ENCODE results near the gene AGAP1.

The AGAP1 gene

DNA sequence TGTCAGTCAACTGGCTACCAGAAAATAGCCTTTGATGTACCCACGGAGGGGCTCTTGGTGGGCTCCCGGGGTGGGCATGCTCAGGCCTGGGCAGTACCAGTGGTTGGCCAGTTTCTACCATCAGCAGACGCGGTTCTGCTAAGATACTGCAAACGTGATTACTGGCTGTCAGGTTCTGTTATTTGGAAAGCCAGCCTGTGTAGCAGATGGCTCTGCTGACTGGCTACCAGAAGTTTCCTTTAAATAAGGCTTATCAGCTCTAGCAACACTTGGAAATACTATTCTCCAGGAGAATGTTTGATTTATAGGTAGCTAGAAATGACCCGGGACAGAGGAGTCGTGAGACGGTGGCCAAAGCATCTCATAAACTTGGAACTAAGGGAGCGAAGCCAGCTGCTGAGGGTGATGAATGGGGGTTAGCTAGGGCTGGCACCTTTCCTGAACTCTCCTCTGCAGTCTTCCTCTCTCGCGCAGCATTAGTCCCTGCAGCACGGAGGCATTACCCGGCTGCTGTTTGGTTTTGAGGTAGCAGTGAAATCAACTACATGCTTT is 171.9 kb downstream of the AGAP1 start:
- no peak for DNase-seq (ENCODE audit: low spot score)

DNA sequence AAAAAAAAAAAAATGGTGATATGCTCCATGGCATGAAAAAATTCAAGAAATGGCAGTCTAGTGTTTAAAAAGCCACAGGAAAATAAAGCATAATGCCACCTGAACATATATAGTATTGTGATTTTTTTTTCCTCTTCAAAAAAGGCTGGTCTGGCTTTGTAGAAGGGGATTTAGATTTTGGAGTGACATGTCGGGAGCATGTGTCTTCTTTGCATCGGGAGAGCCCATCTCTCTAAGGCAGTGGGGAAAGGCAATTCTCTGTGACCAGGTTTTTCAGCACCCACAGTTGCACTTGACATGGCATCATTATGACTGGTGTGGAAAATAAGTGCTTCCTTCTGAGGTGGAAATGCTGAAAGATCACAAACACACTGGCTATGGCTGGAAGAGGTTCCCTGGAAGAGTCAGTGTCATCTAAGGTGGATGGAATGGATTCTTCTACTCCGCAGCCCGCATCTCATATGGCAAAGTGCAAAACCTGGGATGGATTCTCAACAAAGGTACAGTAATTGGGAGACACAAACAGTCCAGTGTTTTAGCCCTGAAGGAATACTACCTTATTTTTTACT is 172.5 kb downstream of the AGAP1 start:
- DNase-seq (ENCODE audit: low spot score), result peak; percentile 72

DNA sequence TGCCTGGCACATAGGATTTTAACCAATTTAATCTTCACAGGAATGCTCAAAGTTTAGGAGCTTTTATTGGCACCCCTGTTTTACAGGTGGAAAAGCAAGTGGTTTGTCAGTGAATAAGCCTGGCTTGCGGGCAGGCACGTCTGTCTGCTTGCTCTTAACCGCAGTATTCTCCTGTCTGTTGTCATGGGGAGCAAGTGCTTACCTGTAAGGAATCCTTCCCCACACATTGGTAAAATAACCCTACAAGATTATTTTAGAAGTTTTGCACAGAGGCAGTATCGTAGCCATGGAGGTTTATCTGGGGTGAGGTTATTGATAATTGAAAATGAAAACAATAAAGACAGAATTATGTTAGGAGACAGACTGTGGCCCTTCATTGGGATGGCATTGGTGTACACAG is 174.9 kb downstream of the AGAP1 start:
- no peak for DNase-seq (ENCODE audit: low spot score)

DNA sequence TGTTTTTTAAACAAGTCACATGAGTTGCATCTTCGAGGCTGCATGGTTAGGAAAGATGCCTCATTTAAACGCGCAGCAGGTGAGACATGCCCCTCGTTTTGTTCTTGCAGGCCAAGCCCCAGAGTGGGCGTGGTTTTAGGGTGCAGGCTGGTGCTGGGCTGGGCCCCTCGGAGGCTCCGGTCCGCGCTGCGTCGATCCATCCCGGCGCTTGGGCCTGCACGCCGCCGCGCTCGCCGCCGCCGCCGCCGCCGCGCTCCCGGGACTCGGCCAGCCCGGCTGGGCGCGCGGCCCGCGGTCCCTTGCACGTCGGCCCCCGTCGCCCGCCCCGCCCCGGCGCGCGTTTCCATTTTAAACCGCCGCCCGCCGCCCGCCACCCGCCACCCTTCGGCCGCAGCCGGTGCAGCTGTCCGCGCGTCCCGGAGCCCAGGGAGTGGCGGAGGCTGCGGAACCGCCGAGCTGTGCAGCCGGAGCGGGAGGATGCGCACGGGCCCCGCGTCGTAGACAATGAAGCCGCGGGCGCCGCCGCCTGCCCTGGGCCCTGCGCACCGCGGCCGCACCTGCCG is 175.5 kb downstream of the AGAP1 start:
- DNase-seq (ENCODE audit: low spot score), result peak; percentile 69

DNA sequence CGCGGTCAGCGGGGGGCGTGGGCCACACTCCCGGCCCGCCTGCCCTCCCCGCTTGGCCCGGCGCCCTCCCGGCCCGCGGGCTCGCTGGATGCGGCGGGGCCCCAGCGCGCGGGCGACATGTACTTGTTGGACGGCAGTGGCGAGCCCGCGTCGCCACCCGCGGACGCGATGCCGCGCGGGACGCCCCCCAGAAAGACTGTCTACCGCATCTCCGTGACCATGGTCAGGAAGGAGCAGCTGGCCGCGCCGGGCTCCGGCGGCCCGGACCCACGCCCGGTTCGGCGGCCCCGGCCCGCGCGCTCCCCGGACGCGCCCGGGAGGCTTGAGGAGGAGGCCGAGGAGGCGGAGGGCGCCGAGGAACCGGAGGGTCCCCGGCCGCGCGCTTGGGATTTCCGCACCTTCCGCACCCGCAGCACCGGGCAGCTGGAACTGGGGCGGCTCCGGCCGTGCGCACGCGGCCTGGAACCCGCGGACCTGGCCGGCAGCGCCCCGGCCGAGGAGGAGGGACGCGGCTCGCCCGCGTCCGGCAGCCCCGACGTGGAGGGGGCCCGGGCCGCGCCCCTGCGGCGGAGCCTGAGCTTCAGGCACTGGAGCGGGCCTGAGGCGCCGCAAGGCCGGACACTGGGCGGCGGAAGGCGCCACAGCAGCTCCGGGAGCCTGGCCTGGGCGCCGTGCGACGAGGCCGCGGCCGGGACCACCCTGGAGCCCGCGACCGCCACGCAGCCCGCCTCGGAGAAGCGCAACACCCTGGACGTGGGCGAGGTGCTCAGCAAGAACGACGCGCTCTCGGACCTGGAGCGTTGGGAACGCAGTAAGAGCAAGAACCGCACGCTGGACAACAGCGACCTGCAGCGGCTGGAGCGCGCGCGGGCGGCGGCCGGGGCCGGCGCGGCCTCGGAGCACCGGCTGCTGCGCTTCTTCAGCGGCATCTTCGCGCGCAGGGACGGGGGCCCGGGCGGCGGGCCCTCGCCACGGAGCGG is 176.4 kb downstream of the AGAP1 start:
- DNase-seq (ENCODE audit: low spot score), result peak; percentile 77

DNA sequence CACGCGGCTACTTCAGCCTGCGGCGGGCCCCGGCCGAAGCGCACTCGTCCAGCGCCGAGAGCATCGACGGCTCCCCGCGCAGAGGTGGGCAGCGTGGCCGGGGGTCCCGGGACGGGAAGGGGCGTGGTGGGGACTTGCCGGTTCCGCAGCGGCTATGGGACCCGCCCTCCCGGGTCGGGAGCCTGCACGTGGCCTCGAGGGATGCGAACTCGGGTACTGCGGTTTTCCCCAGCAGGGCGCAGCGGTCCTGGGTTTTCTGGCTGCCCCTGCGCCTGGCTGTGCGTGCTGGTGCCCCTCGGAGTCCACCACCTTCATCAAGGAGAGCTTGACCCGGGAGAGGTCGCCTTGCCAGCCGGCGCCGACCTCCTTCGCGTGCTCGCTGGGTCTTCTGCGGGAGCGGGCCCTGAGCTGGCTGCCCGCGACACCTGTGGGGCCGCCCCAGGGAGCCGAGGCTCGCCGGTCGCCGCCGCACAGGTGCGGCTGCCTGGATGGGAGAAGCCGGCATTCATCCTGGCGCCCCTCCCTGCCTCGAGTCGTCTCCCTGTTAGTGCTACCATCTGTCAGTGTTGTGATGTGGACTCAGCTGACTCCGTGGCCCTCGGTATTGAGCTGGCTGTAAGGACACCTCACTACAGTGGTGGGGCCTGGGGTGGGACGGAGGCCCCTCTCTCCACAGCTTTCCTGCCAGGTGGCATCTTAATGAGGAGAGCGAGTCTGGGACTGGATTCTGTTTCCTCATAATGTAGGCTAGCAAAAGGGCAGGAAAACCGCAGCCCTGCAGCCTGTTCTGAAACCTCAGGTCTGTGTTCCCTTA is 177.3 kb downstream of the AGAP1 start:
- DNase-seq (ENCODE audit: low spot score), result no peak

DNA sequence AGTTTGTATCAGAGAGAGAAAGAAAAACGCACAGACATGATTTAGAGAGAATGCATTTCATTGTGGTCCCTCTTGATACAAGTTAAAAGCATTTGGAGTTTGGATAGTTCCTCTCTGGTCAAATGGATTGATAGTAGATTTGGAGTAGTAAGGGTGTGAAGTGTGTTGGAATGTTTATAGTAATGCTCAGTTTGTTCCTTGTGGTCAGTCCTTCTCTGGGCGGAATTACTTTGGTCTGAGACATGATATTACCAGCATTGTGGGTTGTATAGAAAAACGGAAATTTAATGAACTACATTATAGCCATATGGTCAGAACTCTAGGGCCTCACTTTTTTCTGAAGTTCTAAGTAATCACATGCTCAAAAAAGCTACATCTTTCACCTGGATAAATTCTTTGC is 178.9 kb downstream of the AGAP1 start:
- no peak for DNase-seq (ENCODE audit: low spot score)

DNA sequence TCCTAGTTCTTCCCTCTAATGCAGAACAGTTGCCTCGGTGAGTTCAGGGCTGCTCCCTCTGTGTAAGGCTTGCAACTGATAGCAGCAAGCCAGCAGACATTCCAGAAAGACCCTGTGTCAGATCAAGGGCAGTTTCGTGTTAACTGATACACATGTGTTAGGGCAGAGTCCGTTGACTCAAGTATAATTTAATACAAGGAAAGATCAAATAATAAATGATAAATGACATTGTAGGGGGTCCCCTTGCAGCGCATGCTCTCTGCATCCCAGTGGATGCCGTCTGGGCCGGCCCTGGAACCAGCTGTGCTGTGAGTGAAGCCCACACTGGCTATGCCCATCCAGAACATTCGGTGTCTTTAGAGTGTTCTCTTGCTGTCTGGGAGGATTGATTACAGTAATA is 180.3 kb downstream of the AGAP1 start:
- no peak for DNase-seq (ENCODE audit: low spot score)

DNA sequence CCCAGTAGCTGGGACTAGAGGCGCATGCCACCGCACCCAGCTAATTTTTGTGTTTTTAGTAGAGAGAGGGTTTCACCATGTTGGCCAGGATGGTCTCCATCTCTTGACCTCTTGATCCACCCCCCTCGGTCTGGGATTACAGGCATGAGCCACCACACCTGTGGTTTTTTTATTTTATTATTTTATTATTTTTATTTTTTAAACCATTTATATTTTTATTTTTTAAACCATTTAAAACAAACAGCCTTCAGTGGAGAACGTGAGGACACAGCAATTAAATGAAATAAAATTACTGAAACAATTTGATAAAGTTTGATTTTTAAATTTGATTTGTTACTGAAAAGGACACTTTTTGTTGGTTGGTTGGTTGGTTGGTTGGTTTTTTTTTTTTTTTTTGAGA is 181.0 kb downstream of the AGAP1 start:
- DNase-seq (ENCODE audit: low spot score), result no peak

DNA sequence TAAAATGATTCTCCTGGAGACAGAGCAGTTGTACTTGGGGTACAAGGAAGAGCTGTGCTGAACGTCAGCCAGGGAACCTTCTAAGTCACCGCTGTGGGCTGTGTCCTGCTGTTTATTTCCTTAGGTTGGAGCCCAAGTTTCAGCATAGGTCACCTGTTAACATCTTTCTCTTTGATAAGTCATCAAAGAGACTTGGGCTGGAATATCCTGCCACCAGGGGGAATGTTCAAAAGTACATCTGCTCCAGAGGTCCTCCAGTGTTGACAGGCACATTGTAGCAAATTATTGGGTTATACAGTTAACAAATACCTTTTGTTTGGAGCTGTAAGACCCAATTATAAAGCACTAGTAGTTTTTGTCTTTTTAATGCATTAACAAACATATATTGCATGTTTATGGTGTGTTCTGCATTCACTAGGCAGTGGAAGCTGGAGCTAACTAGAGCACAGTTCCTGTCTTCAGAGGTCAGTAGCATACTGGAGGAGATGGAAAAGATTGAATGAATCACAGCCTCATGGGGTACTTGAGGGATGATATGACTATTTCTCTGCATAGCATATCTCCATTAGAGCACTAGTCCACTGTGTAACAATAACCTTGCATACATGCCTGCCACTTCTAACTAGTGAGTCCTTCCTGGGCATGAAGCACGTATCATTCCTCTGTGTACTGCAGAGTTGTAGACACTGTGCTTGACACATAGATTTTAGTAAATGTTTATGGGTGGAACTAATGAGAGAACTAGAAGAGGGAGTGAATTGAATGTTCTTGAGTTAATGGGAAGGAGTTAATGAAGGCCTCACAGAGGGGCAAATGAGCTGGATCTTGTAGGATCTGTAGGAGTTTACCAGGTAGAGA is 182.1 kb downstream of the AGAP1 start:
- DNase-seq (ENCODE audit: low spot score), result no peak

DNA sequence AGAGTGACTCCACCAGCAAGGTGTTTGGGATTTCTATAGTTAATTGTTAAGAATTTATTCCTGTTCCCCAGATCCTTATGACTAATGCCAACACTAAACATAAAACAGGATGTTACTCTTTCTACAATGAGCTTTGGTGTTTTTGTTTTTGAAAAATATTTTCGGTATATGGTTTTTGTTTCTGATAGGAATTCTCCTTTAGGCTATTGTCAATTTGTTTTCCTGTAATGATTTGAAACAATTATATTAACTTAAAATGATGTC is 182.6 kb downstream of the AGAP1 start:
- no peak for DNase-seq (ENCODE audit: low spot score)

DNA sequence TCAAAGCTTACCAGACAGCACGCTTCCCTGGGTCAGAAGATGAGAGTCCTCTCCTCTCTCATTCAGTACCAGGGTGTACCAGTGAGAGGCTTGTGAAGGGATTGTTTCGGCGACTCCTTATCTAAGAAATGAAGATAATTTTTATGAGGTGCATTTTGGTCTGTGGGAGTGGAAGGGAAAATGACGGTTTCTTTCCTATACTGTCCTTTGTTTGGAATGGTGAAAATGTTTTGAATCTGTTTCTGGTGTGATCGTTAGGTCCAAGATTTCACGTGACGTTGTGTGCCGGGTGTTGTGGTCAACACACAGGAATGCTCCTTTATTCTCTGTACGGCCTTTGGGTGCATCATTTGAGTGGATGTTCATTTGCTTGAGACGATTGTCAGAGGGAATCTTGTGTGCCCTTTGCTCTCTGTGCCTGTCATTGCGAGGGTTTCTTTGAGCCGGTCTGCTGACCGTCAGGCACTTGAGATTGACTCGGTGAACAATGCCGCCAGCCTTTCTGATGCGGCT is 183.5 kb downstream of the AGAP1 start:
- no peak for DNase-seq (ENCODE audit: low spot score)

DNA sequence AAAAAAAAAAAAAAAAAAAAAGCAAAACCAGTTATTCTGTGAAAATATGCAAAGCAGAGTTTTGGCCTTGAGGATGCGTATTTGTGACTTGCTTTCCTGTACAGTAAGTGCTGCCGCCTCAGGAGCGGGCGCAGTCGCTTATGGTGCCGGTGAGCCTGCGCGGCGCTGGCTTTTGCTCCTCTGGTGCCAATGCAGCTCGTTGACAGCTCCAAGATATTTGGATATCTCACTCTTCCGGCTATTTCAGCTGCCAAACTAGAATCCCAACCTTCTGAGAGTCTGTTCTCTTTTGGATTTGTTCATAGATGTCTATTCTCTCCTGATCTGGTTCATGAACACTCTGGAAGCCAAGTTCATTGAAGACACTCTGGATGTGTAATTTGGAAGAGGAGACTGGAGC is 184.1 kb downstream of the AGAP1 start:
- no peak for DNase-seq (ENCODE audit: low spot score)

DNA sequence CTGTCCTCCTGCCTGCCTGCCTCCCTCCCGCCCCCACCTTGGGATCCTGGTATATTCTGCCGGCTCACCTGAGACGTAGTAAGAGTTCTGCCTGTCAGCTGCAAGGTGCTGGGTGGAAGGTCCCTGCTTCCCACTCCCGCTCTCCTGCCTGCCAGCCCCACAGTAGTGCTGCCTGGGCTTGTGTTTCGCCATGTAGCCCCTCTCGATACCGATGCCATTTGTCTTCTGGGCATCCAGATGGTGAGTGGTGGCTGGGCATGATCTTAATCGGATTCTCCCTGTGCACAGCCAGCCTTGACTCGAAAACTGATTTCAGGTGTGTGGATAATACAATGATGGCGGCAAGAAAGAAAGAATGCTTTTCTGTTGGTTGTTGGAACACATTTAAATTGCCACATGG is 184.9 kb downstream of the AGAP1 start:
- no peak for DNase-seq (ENCODE audit: low spot score)

DNA sequence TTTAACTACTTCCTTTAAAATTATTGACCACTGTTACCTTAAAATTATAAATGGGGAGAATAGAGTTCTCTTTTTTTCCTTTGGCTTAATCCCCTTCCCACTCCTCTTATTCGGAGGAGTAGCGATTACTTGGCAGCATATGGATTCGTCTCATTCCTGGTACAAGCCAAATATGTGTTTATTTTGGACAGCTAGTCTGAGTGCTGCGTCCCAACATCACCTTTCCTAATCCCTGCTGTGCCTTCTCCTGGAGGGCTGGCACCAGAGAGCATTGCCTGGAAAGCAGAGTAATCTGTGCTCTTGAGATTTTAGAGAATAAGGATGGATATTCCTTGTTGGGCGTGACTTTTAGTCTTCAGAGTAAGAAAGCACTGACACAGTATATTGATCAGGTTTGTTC is 185.6 kb downstream of the AGAP1 start:
- no peak for DNase-seq (ENCODE audit: low spot score)

DNA sequence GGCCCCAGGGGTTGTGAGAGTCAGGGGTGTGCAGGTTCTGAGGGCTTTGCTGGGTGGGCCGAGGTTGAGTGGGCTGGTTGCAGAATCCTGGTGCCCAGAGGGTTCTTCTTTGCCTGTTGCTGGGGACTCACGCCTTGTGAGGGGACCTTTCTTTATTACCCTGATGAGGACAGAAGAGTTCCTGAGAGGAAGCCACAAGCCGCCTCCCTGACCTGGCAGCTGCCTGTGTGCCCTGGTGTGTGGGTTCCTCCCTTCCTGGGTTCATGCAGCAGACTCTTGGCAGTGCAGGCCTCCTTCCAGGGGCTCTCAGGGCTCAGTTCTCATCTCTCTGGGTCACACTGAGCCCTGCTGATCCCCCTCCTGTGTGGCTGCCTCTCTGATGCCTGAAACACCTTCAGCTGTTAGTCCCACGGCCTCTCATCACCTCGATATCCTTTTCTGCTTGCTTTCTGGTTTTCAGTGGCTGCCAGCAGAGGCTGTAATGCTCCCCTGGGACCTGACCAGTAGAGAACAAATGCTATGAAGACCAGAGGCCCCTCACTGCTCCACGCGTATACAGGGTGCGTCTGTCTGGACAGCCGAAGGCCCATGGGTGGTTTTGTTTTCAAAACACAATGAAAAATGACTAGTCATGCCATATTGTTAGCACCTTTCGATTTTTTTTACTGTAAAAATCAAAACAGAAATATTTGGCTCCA is 191.3 kb downstream of the AGAP1 start:
- no peak for DNase-seq (ENCODE audit: low spot score)

DNA sequence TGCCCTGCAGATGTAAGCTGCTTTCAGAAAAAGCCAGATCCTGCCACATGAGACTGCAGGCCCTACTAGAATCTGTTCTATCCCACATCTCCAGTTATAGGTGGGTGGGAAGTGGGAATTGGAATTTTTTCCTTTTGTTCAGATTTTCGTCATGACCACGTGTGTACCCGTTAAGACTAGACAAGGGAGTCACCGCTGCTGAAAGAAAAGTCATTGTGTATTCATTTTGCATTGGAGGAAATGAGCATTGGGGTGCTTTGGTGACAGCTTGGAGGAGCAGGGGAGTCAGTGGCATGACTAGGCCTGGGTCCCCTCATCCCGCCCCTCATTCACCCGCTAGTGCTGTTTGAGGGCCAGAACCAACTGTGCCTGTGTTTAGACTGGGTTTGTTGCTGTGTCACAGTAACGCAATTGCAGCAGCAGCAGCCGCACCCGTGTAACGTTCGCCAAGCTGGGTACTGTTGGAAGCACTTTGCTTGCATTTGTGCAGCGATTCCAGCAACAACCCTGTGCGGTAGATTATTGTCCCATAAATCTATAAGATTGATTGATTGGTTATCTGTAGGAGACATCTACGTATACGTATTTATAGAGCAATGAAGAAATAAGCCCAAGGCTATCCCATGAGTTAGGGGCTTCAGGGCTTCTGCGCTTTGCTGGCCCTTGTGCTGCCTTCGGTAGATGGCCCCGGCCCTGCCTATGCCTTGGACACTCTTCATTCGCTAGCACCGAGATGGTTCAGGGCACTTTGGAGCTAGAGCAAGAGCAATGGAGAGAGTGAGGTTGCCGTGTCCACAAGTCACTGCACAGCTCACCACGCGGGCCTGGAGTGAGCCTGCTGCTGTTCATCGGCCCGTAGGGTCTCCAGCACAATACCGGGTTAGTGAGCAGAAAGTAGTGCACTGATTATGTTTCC is 194.9 kb downstream of the AGAP1 start:
- DNase-seq (ENCODE audit: low spot score), result no peak

DNA sequence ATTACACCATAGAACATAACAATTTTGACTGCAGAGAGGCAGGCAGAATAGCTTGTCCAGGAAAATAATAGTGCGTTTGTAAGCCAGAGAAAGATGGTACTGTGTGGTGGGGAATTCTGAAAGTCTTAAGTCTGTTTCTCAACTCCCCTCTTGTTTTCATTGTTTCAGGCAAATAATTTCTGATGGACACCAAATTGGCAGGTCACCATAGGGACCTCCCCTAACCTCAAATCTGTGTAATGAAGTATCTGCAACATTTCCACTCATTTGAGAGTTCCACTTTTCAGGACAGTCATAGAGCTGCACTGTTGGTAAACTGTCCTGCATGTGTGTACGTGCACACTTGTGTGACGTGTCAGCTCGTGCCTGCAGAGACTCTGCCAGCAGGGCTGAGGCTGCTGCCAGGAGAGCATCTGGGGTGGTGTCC is 195.6 kb downstream of the AGAP1 start:
- no peak for DNase-seq (ENCODE audit: low spot score)

DNA sequence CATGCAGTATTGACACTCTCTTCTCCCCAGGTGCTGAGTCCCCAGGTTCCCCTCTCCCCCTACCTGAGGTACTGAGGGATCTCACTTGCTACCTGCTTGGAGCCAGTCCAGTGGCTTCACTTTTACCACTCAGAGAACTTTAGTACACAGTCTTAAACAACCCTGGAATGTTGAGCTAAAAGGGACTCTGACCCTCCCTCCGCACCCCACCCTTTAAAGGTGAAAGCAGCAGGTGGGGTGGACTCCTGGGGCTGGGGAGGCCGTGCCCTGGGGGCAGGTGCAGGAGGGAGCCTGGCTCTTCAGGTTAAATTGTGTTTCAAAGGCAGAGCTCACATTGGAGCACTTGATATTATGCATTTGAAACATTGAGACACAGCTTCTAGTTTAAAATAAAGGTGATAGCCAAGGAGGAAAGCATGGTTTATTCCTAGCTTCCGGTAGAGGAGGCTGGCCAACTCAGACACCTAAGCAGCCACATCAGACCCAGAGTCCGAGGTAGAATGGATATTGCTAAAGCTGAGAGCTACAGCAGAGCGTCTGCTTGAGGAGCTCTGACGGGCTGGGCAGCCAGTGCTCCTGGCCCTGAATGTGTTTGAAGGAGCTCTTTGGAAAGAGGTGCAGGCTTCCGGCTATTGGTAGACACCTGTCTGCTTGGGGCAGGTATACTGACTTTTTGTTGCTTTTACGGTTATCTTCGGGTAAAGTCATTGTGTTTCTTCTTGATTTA is 196.4 kb downstream of the AGAP1 start:
- DNase-seq (ENCODE audit: low spot score), result no peak

Data from HuH-7.5 (cell line).